HPDE6-E6E7 (cell line): ENCODE measurements around the gene FRMPD1.
"Not testable (repeated sequence)": the region's sequence is repeated elsewhere in the genome, so short reads cannot be mapped to it uniquely, and the experiment has no call there.

Experiments
- DNase-seq: peaks from one replicate; pipeline ENCODE4 v3.0.0; 2011; ENCODE audit warnings: missing footprints; ENCODE audit errors: extremely low spot score

FRMPD1 gene, protein sequence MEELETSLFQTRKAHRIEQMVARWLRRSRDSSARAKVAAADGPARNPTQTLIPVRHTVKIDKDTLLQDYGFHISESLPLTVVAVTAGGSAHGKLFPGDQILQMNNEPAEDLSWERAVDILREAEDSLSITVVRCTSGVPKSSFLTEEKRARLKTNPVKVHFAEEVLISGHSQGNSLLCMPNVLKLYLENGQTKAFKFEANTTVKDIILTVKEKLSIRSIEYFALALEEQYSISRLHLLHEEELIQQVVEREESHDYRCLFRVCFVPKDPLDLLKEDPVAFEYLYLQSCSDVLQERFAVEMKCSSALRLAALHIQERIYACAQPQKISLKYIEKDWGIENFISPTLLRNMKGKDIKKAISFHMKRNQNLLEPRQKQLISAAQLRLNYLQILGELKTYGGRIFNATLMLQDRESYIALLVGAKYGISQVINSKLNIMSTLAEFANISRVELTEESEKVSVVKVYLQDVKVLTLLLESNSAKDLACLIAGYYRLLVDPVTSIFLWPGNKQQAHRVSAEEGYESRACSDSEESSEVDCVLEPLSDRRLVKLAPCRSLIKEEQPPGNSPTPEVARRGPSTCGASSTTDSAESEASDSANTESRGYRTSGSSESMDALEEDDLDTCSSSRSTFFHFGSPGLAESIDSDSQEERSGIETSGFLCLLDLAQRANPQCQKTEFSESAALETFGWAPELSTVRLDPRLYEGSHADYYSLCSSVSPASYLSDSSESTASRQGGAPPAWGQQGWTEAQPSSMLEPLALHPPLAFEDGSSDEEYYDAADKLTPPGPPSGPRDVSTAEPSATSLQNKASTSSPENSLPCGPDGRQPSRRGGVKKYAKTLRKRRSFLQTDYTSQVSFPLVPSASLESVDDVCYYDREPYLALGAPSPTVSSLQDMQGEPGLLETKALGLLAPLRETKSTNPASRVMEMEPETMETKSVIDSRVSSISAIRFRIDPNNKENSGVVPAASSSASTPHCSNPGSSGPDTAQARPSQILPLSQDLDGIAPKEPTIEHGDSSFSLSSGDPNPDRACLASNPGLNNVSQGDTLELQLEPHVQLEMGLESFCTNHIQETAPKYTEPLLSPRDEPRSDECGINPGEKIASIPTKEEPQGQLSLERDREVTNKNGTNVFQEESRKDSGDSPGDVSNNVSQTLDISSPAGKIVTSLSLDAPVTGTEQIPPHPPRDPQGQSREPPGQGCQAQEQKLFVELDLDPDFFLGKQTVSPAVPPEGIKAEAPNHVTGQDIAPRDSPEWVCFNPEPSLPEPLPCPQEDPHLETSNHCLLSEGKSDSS (N-terminal part only)

DNA sequence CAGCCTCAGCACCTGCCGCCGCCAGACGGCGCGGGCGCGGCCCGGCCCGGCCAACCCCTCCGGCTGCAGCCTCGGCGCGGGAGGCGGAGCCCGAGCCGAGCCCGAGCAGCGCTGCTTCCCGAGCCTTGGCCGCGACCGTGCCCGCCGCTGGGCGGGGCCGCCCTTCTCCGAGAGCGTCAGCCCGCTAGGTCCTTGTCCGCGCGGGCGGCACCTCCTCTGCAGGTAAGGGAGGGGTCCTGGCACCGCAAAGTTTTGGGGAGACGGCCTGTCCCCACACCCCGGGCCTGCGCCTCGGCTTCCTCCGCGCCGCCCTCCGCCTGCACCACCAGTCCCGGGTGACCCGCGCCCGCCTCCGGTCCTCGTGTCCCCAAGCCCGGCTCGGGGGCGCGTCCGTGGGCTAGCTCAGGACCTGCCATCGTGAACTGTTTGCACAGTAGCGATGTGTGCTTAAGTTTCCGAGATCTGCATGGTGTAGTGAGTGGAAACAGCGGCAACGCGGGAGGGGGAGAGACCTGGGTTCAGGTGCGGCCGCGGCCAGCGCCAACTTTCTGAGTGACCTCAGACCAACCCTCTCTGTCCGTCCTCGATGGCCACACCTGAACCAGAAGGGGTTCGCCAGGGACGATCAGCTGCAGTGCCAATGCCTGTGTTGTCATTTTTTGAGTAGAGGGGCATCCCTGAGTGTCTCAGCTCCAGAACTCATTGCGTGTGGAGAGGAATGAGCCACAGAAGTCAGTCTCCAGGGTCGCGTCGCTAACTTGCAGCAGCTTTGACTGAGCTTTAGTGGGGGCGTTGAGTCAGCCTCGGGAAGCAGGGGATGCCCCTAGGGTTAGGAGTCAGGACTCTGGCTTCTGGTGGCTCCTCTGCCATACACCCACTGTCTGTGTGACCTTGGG lies at the start of gene FRMPD1:
TSS of gene FRMPD1 (plus strand) at position 82 of the 896 bp plus-strand sequence. CDS start 41,688 bp downstream, outside the sequence.
- peak; percentile 75 for DNase-seq

DNA sequence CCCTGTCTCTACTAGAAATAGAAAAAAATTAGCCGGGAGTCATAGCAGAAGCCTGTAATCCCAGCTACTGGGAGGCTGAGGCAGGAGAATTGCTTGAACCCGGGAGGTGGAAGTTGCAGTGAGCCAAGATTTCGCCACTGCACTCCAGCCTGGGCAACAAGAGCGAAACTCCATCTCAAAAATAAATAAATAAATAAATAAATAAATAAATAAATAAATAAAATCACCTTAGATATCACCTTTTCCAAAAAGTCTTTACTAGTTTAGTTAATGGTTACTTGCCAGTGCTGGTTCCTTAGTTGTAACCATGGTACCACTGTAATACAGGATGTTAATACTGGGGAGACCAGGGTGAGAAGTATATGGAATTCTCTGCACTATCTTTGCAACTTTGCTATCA lies 48.7 kb upstream of the FRMPD1 start:
- DNase-seq = not testable (repeated sequence)

DNA sequence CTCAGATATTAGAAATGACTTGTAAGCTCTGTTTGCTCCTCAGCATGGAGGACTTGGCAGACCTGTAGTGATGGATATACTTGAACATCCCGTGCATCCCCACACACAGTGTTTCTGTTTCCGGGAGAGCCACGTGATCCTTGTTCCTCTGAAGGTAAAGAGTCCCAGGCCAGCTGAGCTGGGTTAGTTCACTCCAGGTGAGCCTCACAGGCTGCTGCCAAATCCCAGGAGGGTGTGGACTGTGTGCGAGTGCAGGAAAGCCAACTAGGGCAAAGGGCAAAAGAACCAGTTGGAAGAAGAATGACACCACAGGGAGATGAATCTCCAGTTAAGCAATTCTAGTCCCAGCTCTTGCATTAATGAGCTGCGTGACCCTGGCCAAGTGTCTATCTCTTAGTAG lies 47.9 kb upstream of the FRMPD1 start:
- DNase-seq = peak; percentile 50

DNA sequence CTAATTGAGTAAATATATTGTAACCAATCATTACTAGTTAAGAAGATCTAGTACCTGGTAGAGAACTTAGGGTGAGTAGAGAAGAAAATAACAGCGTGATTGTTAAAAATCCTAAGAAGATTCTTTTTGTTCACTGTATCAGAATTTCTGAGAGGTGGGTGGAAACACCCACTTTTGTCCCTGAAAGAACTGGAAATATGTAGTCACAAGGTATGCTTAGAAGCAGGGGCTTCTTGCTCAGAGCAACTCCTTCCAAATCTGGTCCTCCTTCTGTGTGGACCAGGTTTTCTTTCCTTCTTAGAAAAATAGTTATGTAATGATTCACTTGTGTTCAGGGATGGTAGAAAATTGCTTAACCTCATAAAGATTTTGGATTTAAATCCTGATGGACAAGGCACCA lies 46.5 kb upstream of the FRMPD1 start:
- DNase-seq = no peak

DNA sequence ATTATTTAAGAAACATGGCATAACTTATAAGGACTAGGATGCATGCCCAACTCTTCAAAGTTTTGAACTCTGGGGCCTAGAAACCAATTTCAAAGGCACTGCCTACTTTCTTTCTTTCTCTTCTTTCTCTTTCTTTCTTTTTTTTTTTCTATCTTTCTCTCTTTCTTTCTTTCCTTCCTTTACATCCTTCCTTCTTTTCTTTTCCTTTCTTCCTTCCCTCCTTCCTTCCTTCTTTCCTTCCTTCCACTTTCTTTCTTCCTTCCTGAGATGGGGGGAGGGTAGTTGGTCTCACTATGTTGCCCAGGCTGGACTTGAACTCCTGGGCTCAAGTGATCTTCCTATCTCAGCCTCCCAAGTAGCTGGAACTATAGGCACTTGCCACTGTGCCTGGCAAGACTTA lies 42.5 kb upstream of the FRMPD1 start:
- DNase-seq = no peak

- no peak for DNase-seq
These were observed 40.9 kb upstream of the FRMPD1 start for GRCh38 chr9:37609735-37610397.

- DNase-seq = no peak
These were observed 39.7 kb upstream of the FRMPD1 start for GRCh38 chr9:37611014-37611413.

DNA sequence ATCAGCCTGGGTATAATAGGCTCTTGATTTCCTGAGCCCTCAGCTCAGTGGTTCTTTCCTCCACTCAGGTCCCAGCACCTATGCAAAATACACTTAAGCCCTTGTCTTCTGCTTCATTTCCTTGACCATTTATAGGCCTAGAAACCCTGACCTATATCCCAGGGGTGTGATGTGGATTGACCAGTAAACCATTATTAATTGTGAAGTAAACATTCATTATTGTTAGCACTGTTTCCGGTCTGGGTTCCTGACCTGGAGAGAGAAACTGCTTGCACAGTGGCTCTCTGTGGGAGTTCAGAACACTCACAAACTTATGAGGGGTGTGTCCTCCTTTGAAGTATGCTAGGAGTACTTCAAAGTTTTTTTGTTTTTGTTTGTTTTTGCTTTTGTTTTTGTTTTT lies 38.8 kb upstream of the FRMPD1 start:
- no peak for DNase-seq

DNA sequence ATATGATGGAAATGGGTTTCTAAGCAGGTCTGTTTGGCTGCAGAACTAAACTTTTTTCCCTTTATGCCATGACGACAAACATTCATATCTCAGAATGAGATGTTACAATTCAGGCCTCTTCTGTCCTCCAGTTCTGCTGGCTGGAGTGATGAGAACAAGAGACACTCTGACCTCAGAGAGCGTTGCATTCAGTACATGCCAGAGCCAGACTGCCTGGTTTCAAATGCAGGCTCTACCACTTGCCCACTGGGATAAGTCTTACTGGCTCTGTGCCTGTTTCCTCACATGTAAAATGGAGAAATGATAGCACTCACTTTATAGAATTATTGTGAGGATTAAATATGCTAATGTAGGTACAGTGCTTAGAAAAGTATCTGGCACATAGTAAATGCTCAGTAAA lies 33.6 kb upstream of the FRMPD1 start:
- no peak for DNase-seq

GRCh38 chr9:37617832-37618231 lies 32.9 kb upstream of the FRMPD1 start:
- no peak for DNase-seq

- DNase-seq = no peak
These were observed 31.9 kb upstream of the FRMPD1 start for GRCh38 chr9:37618817-37619216.

DNA sequence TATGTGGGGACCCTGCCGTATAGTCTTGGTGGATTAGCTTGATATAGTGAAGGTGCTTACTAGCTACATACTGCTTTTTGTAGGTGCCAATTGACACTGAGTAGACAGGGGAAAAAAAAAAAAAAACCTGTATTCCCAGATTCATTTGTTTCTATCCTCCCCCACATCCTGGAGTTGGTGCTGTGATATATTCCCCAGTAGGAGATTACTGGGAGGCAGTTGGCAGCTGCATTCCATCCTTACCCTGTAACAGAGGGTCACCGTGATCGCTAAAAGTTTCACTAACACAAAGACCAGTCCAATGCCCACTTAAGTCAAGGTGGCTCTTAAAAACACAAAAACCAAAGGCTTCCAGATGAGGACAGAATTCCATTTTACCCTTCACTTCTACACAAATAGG lies 30.9 kb upstream of the FRMPD1 start:
- DNase-seq = no peak

DNA sequence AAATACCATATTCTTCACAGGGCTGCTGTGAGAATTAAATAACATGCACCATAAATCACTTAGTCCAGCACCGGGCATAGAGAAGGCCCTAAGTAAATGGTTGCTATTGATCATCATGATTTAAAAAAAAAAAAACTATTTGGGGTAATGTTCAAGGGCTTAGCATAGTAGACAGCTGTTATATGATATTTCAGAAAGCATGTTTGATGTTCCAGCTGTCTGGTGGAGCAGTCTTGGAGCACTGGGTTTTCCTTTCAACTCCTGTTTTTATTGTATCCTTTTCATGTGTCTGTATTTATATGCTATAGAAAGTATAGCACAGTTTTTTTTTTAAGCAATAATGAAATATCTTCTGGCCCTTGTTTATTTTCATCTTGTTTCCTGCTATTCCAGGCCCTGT lies 30.4 kb upstream of the FRMPD1 start:
- no peak for DNase-seq

- DNase-seq = no peak
These were observed 29.3 kb upstream of the FRMPD1 start for GRCh38 chr9:37621273-37622121.

DNA sequence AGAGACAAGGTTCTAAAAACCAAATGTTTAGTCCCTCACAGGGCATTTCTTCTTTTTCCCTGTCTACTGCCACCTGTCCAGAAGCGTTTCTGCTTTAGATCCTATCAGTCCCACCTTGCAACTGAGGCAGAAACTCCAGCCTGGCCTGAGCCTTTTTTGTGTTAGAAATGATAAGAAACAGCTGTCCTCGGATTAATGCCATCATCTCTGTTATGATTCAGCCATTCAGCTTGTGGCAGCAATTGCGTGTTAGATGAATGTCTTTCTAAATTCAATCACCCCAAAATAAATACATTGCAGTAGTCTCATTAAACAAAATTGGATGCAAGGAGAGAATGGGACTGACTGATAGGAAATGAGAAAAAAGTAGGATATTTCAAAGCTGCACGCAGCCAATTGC lies 28.3 kb upstream of the FRMPD1 start:
- no peak for DNase-seq

DNA sequence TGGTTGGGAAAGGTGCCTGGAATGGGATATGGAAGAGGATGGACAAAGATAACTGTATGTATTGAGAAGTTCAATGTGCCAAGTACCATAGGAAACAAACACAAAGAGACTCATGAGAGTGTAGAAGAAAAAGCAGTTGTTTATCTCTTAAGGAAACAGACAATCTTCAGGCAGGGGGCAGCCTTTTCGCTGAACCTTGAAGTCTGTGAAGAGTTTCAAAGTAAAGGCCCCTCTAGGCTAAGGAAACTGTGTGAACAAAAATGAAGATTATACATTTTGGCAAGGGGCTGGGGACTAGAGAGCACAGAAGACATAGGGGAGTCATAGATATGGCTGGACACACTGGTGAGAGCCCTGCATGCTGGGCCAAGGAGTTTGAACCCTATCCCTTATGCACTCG lies 27.5 kb upstream of the FRMPD1 start:
- DNase-seq = no peak

DNA sequence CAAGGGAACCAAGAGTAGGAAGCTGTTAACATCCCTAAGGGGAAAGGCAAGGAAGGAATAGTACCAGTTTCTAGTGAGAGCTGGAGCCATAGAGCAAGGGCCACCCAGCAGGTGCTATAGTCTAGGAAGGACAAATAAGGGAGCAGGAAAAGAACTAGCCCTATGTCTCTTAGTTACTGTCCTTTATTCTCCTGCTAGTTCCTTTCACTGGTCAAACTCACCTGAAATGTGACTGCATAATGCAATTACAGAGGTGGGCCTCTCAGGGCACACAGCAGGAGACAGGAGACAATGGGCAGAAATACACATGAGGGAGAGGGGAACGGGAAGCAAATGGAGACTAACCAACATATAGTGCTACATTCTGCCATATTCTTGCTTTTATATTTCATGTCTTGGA lies 26.7 kb upstream of the FRMPD1 start:
- DNase-seq = no peak

DNA sequence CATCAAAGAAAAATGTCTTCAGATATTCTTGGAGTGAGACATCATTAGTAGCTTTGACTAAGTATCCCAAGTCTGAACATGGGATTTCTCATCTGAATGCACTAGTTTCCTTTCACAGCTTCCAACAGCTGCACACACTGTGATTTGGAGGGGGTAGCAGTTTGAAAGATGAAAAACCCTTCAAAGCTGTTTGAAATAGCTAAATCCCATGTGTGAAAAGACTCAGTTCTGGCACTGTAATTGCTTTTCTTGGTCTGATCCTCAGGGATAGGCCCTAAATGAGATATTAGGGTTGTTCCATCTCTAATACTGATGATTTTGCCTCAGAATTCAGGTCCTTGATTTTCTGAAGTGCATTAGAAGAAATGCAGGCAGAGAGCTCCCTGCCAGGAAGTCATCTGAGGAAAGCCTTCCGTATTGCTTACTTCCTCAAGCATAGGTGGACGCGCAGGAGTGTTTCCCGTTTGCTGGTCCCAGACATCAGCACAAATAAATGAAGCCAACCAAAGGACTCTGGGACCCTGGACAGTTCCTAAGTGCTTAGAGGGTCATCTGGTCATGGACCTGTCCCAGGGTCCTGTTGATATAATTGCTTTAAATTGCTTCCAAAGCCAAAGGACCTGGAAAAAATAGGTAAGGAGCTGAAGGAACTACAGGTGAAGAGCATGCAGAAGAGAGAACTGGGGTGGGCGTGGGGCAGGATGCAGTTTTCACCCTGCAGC lies 25.6 kb upstream of the FRMPD1 start:
- DNase-seq = no peak

GRCh38 chr9:37625758-37626147 lies 25.0 kb upstream of the FRMPD1 start:
- no peak for DNase-seq
